Body of pancreas (tissue), 4 donors: Measurements from ENCODE around the gene ZNF318. TPM values are rescaled to one million over a fixed set of nuclear protein-coding genes. Genes with fewer than 3 reads are reported as not detected.

Experiments used
- ATAC-seq: fragments of 150-250 bp; one replicate; pipeline ENCODE4 v1.9.1; 2016
- DNase-seq, 4 donors: peaks; one replicate each; pipeline ENCODE4 v3.0.0-alpha.2; 2019
- H3K27ac ChIP-seq, 4 donors: fragments of 200-600 bp; sonication (generic); 1 replicate in 3 of 4; 2 replicates in 1 of 4; pipeline versions ENCODE4 v1.5.1 to v1.6.1; 2016 to 2019; ENCODE audit warnings: mild to moderate bottlenecking in 1 of 4, mixed read lengths in 1 of 4, moderate library complexity in 1 of 4
- H3K27me3 ChIP-seq, 2 donors: fragments of 200-600 bp; sonication (generic); one replicate each; pipeline ENCODE4 v1.6.0; 2016; ENCODE audit warnings: mild to moderate bottlenecking in 1 of 2
- H3K36me3 ChIP-seq, 2 donors: fragments of 200-600 bp; sonication (generic); replicated peaks in 1 of 2; 2 replicates each; pipeline ENCODE4 v1.5.1; 2016; ENCODE audit warnings: low read depth in 2 of 2; ENCODE audit not compliant: insufficient read depth in 1 of 2
- H3K4me1 ChIP-seq: fragments of 200-600 bp; sonication (generic); one replicate; pipeline ENCODE4 v1.6.0; 2016
- H3K4me3 ChIP-seq, 2 donors: fragments of 200-600 bp; sonication (generic); 1 replicate in 1 of 2; 2 replicates in 1 of 2; pipeline ENCODE4 v1.5.1; 2016 to 2019
- H3K9me3 ChIP-seq, 3 donors: fragments of 200-600 bp; sonication (generic); 1 replicate in 2 of 3; 2 replicates in 1 of 3; pipeline ENCODE4 v1.5.1; 2016
- POLR2A ChIP-seq, 3 donors: fragments of 450-650 bp; IDR thresholded peaks; one replicate each; pipeline ENCODE4 v1.6.1; 2016; ENCODE audit warnings: antibody characterized with exemption in 3 of 3, mild to moderate bottlenecking in 2 of 3
- WGBS, 2 donors: methylation state at CpG; one replicate each; pipeline ENCODE4 v1.1.5; 2017; 5-methylcytosine and 5-hydroxymethylcytosine counted together
- intact Hi-C: fragments of 100-400 bp; cut with DNase I; formaldehyde crosslinking; loops from one replicate; pipeline ENCODE4 v1.15.1; 2023
- total RNA-seq, 2 donors: library from RNA; depleted of rRNA; stranded (reverse); fragments of >200 nt; gene quantifications; one replicate each; pipeline ENCODE4 v1.1.0, GENCODE V29; 2016
- TF ChIP-seq, protein P1 (sequence below), 7 experiments: fragments of 450-650 bp in 4 of 7; fragments of 200-600 bp in 3 of 7; sonication (generic) in 3 of 7; IDR thresholded peaks; one replicate each; pipeline ENCODE4 v1.5.1; 2016 to 2019; ENCODE audit warnings: antibody characterized with exemption in 7 of 7

ZNF318 gene
- total RNA-seq, 2 donors from 2014 or later: 14.0 to 14.5 TPM

DNA sequence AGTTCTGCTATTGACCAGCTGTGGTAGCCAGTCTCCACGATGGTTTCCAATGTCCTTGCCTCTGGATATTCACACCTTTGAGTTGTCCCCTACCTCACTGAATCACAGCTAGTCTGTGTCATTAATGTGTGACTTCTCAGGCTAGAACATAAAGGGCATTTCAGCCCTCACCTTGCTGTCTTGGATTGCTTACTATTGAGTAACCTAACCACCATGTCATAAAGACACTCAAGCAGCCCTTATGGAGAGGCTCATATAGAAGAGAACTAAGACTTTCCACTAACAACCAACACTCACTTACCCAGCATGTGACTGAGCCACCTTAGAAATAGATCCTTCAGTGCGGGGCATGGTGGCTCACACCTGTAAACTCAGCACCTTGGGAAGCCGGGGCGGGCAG, 38.8 kb upstream of the ZNF318 start:
- no peak for TF ChIP-seq POLR2A (IDR thresholded peaks at IDR 0.05)
- TF ChIP-seq, protein P1, sequence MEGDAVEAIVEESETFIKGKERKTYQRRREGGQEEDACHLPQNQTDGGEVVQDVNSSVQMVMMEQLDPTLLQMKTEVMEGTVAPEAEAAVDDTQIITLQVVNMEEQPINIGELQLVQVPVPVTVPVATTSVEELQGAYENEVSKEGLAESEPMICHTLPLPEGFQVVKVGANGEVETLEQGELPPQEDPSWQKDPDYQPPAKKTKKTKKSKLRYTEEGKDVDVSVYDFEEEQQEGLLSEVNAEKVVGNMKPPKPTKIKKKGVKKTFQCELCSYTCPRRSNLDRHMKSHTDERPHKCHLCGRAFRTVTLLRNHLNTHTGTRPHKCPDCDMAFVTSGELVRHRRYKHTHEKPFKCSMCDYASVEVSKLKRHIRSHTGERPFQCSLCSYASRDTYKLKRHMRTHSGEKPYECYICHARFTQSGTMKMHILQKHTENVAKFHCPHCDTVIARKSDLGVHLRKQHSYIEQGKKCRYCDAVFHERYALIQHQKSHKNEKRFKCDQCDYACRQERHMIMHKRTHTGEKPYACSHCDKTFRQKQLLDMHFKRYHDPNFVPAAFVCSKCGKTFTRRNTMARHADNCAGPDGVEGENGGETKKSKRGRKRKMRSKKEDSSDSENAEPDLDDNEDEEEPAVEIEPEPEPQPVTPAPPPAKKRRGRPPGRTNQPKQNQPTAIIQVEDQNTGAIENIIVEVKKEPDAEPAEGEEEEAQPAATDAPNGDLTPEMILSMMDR (IDR thresholded peaks at IDR 0.05): no peak
- ATAC-seq: no peak
- H3K27me3 ChIP-seq: no peaks in the 10 kb centered on the region
- intact Hi-C loops: no loop called here
- no peaks in the 10 kb centered on the region for H3K9me3 ChIP-seq
- no peaks in the 10 kb centered on the region for H3K4me1 ChIP-seq
- H3K36me3 ChIP-seq: no peaks in the 10 kb centered on the region
- 84 to 86% methylated on average over 3 to 4 of the region's 4 CpGs for WGBS, 2 donors
- no peak for DNase-seq
- no peak overlapping the region for H3K4me3 ChIP-seq
- no peak overlapping the region for H3K27ac ChIP-seq

DNA sequence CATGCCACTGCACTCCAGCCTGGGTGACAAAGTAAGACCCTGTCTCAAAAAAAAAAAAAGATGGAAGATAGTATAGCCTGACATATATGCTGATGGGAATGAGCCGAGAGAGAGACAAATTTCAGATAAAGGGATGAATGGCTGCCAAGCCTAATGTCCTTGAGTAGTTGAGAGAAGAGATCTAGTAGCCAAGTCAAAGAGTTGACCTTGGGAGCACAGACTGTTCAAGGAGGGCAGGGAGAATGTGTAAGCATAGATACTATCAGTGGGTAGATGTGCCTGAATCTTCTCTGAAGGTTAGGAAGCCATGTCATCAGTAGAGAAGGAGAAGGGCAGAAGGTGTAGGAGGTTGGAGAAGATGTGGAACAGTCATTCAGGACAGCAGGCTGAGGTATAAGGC, 37.8 kb upstream of the ZNF318 start:
- ATAC-seq: no peak
- intact Hi-C loops: no loop called here
- no peak overlapping the region for H3K4me3 ChIP-seq
- H3K27ac ChIP-seq: no peak overlapping the region
- H3K36me3 ChIP-seq: no peaks in the 10 kb centered on the region
- TF ChIP-seq, protein P1 (IDR thresholded peaks at IDR 0.05): no peak
- TF ChIP-seq POLR2A (IDR thresholded peaks at IDR 0.05): no peak
- 24 to 43% methylated on average over 1 of the region's 1 CpG for WGBS, 2 donors
- no peak for DNase-seq
- H3K27me3 ChIP-seq: no peaks in the 10 kb centered on the region
- H3K4me1 ChIP-seq: no peaks in the 10 kb centered on the region
- no peaks in the 10 kb centered on the region for H3K9me3 ChIP-seq

DNA sequence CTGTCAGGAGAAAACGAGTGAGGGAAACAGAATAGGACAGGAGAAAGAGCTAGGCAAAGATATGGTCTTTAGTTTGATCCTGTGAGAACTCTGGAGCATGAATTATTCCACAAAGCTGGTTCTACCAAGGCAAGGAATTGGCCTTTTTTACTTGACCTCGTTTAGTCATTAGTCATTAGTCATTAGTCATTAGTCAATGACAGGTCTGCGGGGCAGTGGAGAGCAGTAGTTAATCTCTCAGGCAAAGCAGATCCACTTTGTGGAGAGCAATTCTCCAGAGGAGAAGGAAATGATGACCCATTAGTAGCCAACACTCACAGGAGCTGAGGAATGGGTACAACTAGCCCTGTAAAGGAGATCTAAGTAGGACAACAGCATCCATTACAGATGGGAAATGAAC, 35.9 kb upstream of the ZNF318 start:
- TF ChIP-seq POLR2A (IDR thresholded peaks at IDR 0.05): no peak
- TF ChIP-seq, protein P1 (IDR thresholded peaks at IDR 0.05): no peak
- Histone ChIP-seq H3K4me1 (no peaks in the 10 kb centered on the region), H3K4me3 (no peak overlapping the region), H3K9me3 (no peaks in the 10 kb centered on the region), H3K27me3 (no peaks in the 10 kb centered on the region), H3K36me3 (no peaks in the 10 kb centered on the region), H3K27ac (no peak overlapping the region)
- ATAC-seq (no peak), DNase-seq (no peak)
- intact Hi-C loops: no loop called here
- 18 to 23% methylated on average over 3 of the region's 3 CpGs for WGBS, 2 donors

DNA sequence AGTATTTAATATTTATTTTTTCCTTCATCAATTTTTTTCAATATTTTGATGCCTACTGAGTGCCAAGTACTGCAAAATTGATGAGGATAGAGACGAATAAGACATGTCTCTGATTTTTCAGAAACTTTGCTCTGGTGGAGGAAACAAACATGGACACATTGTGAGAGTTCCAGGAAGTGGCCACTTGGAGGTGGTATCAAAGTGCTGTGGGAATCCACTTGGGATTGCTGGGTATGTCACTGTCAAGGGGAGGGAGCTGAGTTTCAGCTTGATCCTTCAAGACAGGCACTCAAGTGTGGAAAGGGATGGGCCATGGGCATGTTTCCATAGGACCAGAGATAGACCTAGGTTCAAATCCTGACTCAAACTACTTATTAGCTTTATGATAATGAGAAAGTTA, 33.4 kb upstream of the ZNF318 start:
- Histone ChIP-seq H3K27me3 (no peaks in the 10 kb centered on the region), H3K9me3 (no peaks in the 10 kb centered on the region), H3K4me3 (no peak overlapping the region), H3K4me1 (no peaks in the 10 kb centered on the region), H3K36me3 (no peaks in the 10 kb centered on the region), H3K27ac (no peak overlapping the region)
- DNase-seq: no peak
- no peak for ATAC-seq
- intact Hi-C loops: no loop called here
- WGBS, 2 donors: 65 to 70% methylated on average over 1 of the region's 1 CpG
- TF ChIP-seq, protein P1 (IDR thresholded peaks at IDR 0.05): no peak
- no peak for TF ChIP-seq POLR2A (IDR thresholded peaks at IDR 0.05)

DNA sequence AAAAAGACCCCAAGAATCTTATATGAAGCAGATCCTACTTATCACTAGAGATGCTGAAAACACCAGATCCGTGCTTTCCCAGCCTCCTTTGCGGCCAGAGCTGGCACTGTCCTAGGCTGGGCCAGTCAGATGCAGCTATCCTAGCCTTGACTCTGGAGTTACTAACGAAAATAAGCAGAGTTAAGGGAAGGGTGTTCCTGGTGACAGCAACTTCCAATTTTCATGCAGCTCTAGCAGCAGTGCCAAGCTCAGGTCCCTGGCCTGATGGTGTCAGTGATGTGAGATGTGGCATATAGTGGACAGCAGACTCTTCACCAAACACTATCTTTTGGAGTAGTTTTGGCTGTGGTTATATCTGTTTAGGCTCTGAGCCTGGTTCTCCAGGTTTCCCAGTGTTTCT, 32.3 kb upstream of the ZNF318 start:
- Histone ChIP-seq H3K27ac (no peak overlapping the region), H3K36me3 (no peaks in the 10 kb centered on the region), H3K4me1 (no peaks in the 10 kb centered on the region), H3K9me3 (no peaks in the 10 kb centered on the region), H3K4me3 (no peak overlapping the region), H3K27me3 (no peaks in the 10 kb centered on the region)
- TF ChIP-seq, protein P1 (IDR thresholded peaks at IDR 0.05): no peak
- TF ChIP-seq POLR2A (IDR thresholded peaks at IDR 0.05): no peak
- 80 to 88% methylated on average over 3 of the region's 3 CpGs for WGBS, 2 donors
- intact Hi-C loops: no loop called here
- ATAC-seq (no peak), DNase-seq (no peak)
